Mesendoderm (in vitro differentiated cells): Measurements from ENCODE around the gene NDUFC2.

Source experiments
- DNase-seq: peaks from one replicate; pipeline ENCODE4 v3.0.0; 2013
- H2AK5ac ChIP-seq: 2 replicates; pipeline ENCODE4 v1.6.1; 2013; ENCODE audit warnings: low read length, inconsistent platforms
- H2BK120ac ChIP-seq: 2 replicates; pipeline ENCODE4 v1.6.1; 2013; ENCODE audit warnings: low read depth, mild to moderate bottlenecking, low read length, moderate library complexity, mixed read lengths
- H2BK15ac ChIP-seq: replicated peaks from 2 replicates; pipeline ENCODE4 v1.6.1; 2013; ENCODE audit warnings: low read depth, mild to moderate bottlenecking, moderate library complexity
- H2BK5ac ChIP-seq: 2 replicates; pipeline ENCODE4 v1.6.1; 2013; ENCODE audit warnings: low read length, inconsistent platforms
- H3K18ac ChIP-seq: 2 replicates; pipeline ENCODE4 v1.6.1; 2013; ENCODE audit warnings: mild to moderate bottlenecking, low read length, mixed read lengths
- H3K23ac ChIP-seq: one replicate; pipeline ENCODE4 v1.6.1; 2013; ENCODE audit warnings: low read length
- H3K27ac ChIP-seq: 2 replicates; pipeline ENCODE4 v1.5.1; 2013; ENCODE audit warnings: low read depth, mild to moderate bottlenecking, inconsistent platforms, low read length, moderate library complexity
- H3K27me3 ChIP-seq: 2 replicates; pipeline ENCODE4 v1.6.1; 2013; ENCODE audit warnings: low read length, control low read depth, mild to moderate bottlenecking, inconsistent platforms; ENCODE audit not compliant: insufficient read depth, poor library complexity
- H3K36me3 ChIP-seq: 2 replicates; pipeline ENCODE4 v1.6.1; 2013; ENCODE audit warnings: low read length, inconsistent platforms; ENCODE audit not compliant: control insufficient read depth, insufficient read depth
- H3K4ac ChIP-seq: one replicate; pipeline ENCODE4 v1.6.1; 2013; ENCODE audit warnings: low read depth, mild to moderate bottlenecking, low read length, moderate library complexity
- H3K4me1 ChIP-seq: 2 replicates; pipeline ENCODE4 v1.6.1; 2013; ENCODE audit warnings: low read depth, low read length, inconsistent platforms; ENCODE audit not compliant: control insufficient read depth
- H3K4me2 ChIP-seq: 2 replicates; pipeline ENCODE4 v1.6.1; 2013; ENCODE audit warnings: low read length
- H3K4me3 ChIP-seq: 2 replicates; pipeline ENCODE4 v1.5.1; 2013; ENCODE audit warnings: mild to moderate bottlenecking, low read length
- H3K56ac ChIP-seq: one replicate; pipeline ENCODE4 v1.6.1; 2013; ENCODE audit warnings: low read length
- H3K79me1 ChIP-seq: 2 replicates; pipeline ENCODE4 v1.6.1; 2013; ENCODE audit warnings: low read length, inconsistent platforms
- H3K79me2 ChIP-seq: 2 replicates; pipeline ENCODE4 v1.6.1; 2013; ENCODE audit warnings: mild to moderate bottlenecking, low read length; ENCODE audit not compliant: control insufficient read depth, insufficient read depth
- H3K9ac ChIP-seq: 2 replicates; pipeline ENCODE4 v1.6.1; 2013; ENCODE audit warnings: low read length, inconsistent platforms
- H4K5ac ChIP-seq: one replicate; pipeline ENCODE4 v1.6.1; 2013; ENCODE audit warnings: low read length
- H4K8ac ChIP-seq: one replicate; pipeline ENCODE4 v1.6.1; 2013; ENCODE audit warnings: low read depth, mild to moderate bottlenecking, control low read depth, low read length, moderate library complexity
- WGBS: extraction: QIAGEN DNeasy Blood & Tissue Kit; methylation state at CpG from one replicate; pipeline ENCODE4 v1.1.7; 2013; ENCODE audit warnings: low lambda C conversion rate, missing lambda C conversion rate; ENCODE audit not compliant: insufficient coverage; ENCODE audit errors: extremely low coverage; 5-methylcytosine and 5-hydroxymethylcytosine counted together

NDUFC2 gene

GRCh38 chr11:78021611-78022010 is 58.1 kb downstream of the NDUFC2 start:
- H4K8ac ChIP-seq, result no peak overlapping the region
- H3K4me2 ChIP-seq, result no peak overlapping the region
- H3K23ac ChIP-seq, result no peak overlapping the region
- H2BK15ac ChIP-seq, result no peak overlapping the region
- H2BK120ac ChIP-seq, result no peak overlapping the region
- H4K5ac ChIP-seq, result no peak overlapping the region
- H2BK5ac ChIP-seq, result no peak overlapping the region
- H3K9ac ChIP-seq, result peak overlapping the region; percentile 76
- no peak overlapping the region for H3K4me3 ChIP-seq
- no peak overlapping the region for H3K4ac ChIP-seq
- no CpG with 5 or more reads among the region's 6 CpGs for WGBS
- H3K79me1 ChIP-seq, result peaks cover 5% of the 10 kb centered on the region
- no peak overlapping the region for H3K27ac ChIP-seq
- H3K79me2 ChIP-seq, result no peaks in the 10 kb centered on the region
- H2AK5ac ChIP-seq, result peak overlapping the region; percentile 78
- H3K18ac ChIP-seq, result no peak overlapping the region
- H3K56ac ChIP-seq, result peak overlapping the region; percentile 34
- H3K27me3 ChIP-seq, result no peaks in the 10 kb centered on the region
- DNase-seq, result no peak
- peaks cover 2% of the 10 kb centered on the region for H3K4me1 ChIP-seq
- peaks cover 2% of the 10 kb centered on the region for H3K36me3 ChIP-seq

- no CpG with 5 or more reads among the region's 3 CpGs for whole genome bisulfite sequencing
Measured at GRCh38 chr11:78020246-78020645, 59.4 kb downstream of the NDUFC2 start.

GRCh38 chr11:78019808-78020207 is 59.9 kb downstream of the NDUFC2 start:
- Histone ChIP-seq H3K79me1 (peaks cover 5% of the 10 kb centered on the region), H2BK120ac (no peak overlapping the region), H2BK5ac (no peak overlapping the region), H3K27ac (no peak overlapping the region), H3K4me1 (peaks cover 2% of the 10 kb centered on the region), H3K23ac (no peak overlapping the region), H2AK5ac (no peak overlapping the region), H3K27me3 (no peaks in the 10 kb centered on the region), H3K56ac (no peak overlapping the region), H3K36me3 (peaks cover 3% of the 10 kb centered on the region), H3K79me2 (no peaks in the 10 kb centered on the region), H3K4me2 (no peak overlapping the region), H2BK15ac (no peak overlapping the region), H3K9ac (no peak overlapping the region), H4K5ac (no peak overlapping the region), H4K8ac (no peak overlapping the region), H3K18ac (no peak overlapping the region), H3K4me3 (no peak overlapping the region), H3K4ac (no peak overlapping the region)
- no CpG with 5 or more reads among the region's 4 CpGs for WGBS
- peak; percentile 14 for DNase-seq

More at GRCh38 chr11:78020246-78020645, 59.4 kb downstream of the NDUFC2 start:
- H3K36me3 ChIP-seq, result peaks cover 3% of the 10 kb centered on the region
- no peak overlapping the region for H3K18ac ChIP-seq
- H3K27ac ChIP-seq, result no peak overlapping the region
- peaks cover 2% of the 10 kb centered on the region for H3K4me1 ChIP-seq
- no peak overlapping the region for H2BK5ac ChIP-seq
- H3K27me3 ChIP-seq, result no peaks in the 10 kb centered on the region
- H4K5ac ChIP-seq, result no peak overlapping the region
- H3K4ac ChIP-seq, result no peak overlapping the region
- no peak overlapping the region for H3K23ac ChIP-seq
- no peak overlapping the region for H3K4me3 ChIP-seq
- H3K79me2 ChIP-seq, result no peaks in the 10 kb centered on the region
- no peak overlapping the region for H2BK120ac ChIP-seq
- H3K56ac ChIP-seq, result no peak overlapping the region
- no peak overlapping the region for H3K4me2 ChIP-seq
- no peak overlapping the region for H2AK5ac ChIP-seq
- DNase-seq, result no peak
- no peak overlapping the region for H2BK15ac ChIP-seq
- no peak overlapping the region for H3K9ac ChIP-seq
- peaks cover 5% of the 10 kb centered on the region for H3K79me1 ChIP-seq
- no peak overlapping the region for H4K8ac ChIP-seq
